Activated CD4-positive, CD25-positive, alpha-beta regulatory T cell (primary cell): Measurements from ENCODE around the gene FNTB.
"Not testable (repeated sequence)": the region's sequence is repeated elsewhere in the genome, so short reads cannot be mapped to it uniquely, and the experiment has no call there.

ENCODE experiments used
- DNase-seq, 4 experiments: peaks; one replicate each; lab custom pipeline; 2025; lab: John Stamatoyannopoulos, UW

The FNTB gene

GRCh38 chr14:65015391-65015790 lies 28.7 kb downstream of the FNTB start:
- no peak for DNase-seq

- no peak for DNase-seq
These were observed 29.8 kb downstream of the FNTB start for GRCh38 chr14:65016471-65016870.

- DNase-seq = no peak
These were observed 33.4 kb downstream of the FNTB start for GRCh38 chr14:65019944-65020566.

GRCh38 chr14:65024957-65025356 lies 38.3 kb downstream of the FNTB start:
- no peak for DNase-seq

- DNase-seq = no peak
These were observed 39.1 kb downstream of the FNTB start for GRCh38 chr14:65025818-65026217.

GRCh38 chr14:65026526-65026925 lies 39.8 kb downstream of the FNTB start:
- DNase-seq = no peak

- no peak for DNase-seq
These were observed 40.6 kb downstream of the FNTB start for GRCh38 chr14:65027127-65027799.

GRCh38 chr14:65028937-65029336 lies 42.2 kb downstream of the FNTB start:
- no peak for DNase-seq

GRCh38 chr14:65031321-65031720 lies 44.6 kb downstream of the FNTB start:
- not testable (repeated sequence) for DNase-seq

- no peak for DNase-seq
These were observed 45.6 kb downstream of the FNTB start for GRCh38 chr14:65032319-65032718.

GRCh38 chr14:65033181-65033580 lies 46.5 kb downstream of the FNTB start:
- no peak for DNase-seq

- no peak for DNase-seq
These were observed 47.3 kb downstream of the FNTB start for GRCh38 chr14:65034021-65034420.

GRCh38 chr14:65035049-65035448 lies 48.4 kb downstream of the FNTB start:
- DNase-seq = no peak

GRCh38 chr14:65038966-65039365 lies 52.3 kb downstream of the FNTB start:
- no peak for DNase-seq

GRCh38 chr14:65040666-65041433 lies 54.2 kb downstream of the FNTB start:
- no peak for DNase-seq

GRCh38 chr14:65041434-65041915 lies 54.8 kb downstream of the FNTB start:
- DNase-seq = no peak

- no peak for DNase-seq
These were observed 55.6 kb downstream of the FNTB start for GRCh38 chr14:65042296-65042695.

- DNase-seq = no peak
These were observed 56.2 kb downstream of the FNTB start for GRCh38 chr14:65042731-65043372.

- no peak for DNase-seq
These were observed 57.3 kb downstream of the FNTB start for GRCh38 chr14:65043893-65044595.

GRCh38 chr14:65044596-65044959 lies 57.9 kb downstream of the FNTB start:
- no peak for DNase-seq

GRCh38 chr14:65045006-65045405 lies 58.3 kb downstream of the FNTB start:
- no peak for DNase-seq

- no peak for DNase-seq
These were observed 59.0 kb downstream of the FNTB start for GRCh38 chr14:65045709-65046108.
